ENCODE measurements around the gene RANGRF.
"Not testable (repeated sequence)": the region's sequence is repeated elsewhere in the genome, so short reads cannot be mapped to it uniquely, and the experiment has no call there.

RANGRF gene

GRCh38 chr17:8288336-8289102 lies at the start of gene RANGRF:
Gene RANGRF (plus strand): TSS chr17:8288670. CDS start chr17:8288789, 119 bp downstream.
- DNase-seq, result peak; percentile 88

- no peak for DNase-seq
These were observed 44.6 kb upstream of the RANGRF start for GRCh38 chr17:8243827-8244226.

- DNase-seq, result no peak
These were observed 43.7 kb upstream of the RANGRF start for GRCh38 chr17:8244768-8245167.

GRCh38 chr17:8248751-8249607 lies 39.5 kb upstream of the RANGRF start, which contains the start of gene PFAS:
Gene PFAS (plus strand): TSS chr17:8249289. CDS start chr17:8253938, 4,649 bp downstream.
- DNase-seq, result peak; percentile 86

- DNase-seq, result no peak
These were observed 38.6 kb upstream of the RANGRF start for GRCh38 chr17:8249621-8250500.

- DNase-seq, result not testable (repeated sequence)
These were observed 37.1 kb upstream of the RANGRF start for GRCh38 chr17:8251411-8251810.

- DNase-seq, result peak; percentile 26
These were observed 34.7 kb upstream of the RANGRF start for GRCh38 chr17:8253801-8254200.

GRCh38 chr17:8254881-8255280 lies 33.6 kb upstream of the RANGRF start:
- no peak for DNase-seq

GRCh38 chr17:8255499-8255898 lies 33.0 kb upstream of the RANGRF start:
- DNase-seq, result no peak

GRCh38 chr17:8256291-8256690 lies 32.2 kb upstream of the RANGRF start:
- DNase-seq, result no peak

- DNase-seq, result no peak
These were observed 31.8 kb upstream of the RANGRF start for GRCh38 chr17:8256691-8257090.

- no peak for DNase-seq
These were observed 30.7 kb upstream of the RANGRF start for GRCh38 chr17:8257801-8258200.

- no peak for DNase-seq
These were observed 24.1 kb upstream of the RANGRF start for GRCh38 chr17:8264320-8264719.

GRCh38 chr17:8264836-8265542 lies 23.5 kb upstream of the RANGRF start:
- no peak for DNase-seq

GRCh38 chr17:8266648-8267479 lies 21.6 kb upstream of the RANGRF start:
- DNase-seq, result no peak

- DNase-seq, result no peak
These were observed 20.9 kb upstream of the RANGRF start for GRCh38 chr17:8267480-8268147.

GRCh38 chr17:8268550-8269298 lies 19.7 kb upstream of the RANGRF start:
- DNase-seq, result no peak

GRCh38 chr17:8272421-8272820 lies 16.0 kb upstream of the RANGRF start:
- no peak for DNase-seq

- no peak for DNase-seq
These were observed 14.5 kb upstream of the RANGRF start for GRCh38 chr17:8273884-8274444.

- no peak for DNase-seq
These were observed 13.7 kb upstream of the RANGRF start for GRCh38 chr17:8274816-8275215.

Data from NCI-H1694 treated with DMSO at 0.1 percent for 48 hours (cell line).